Measurements from ENCODE around the gene CNKSR1. TPM values are rescaled to one million over a fixed set of nuclear protein-coding genes. Genes with fewer than 3 reads are reported as not detected.

The CNKSR1 gene
- total RNA-seq, 2 experiments from 2014 or later = 2.5 TPM

- ChIA-PET CTCF (ENCODE audit: unreplicated experiment) (interaction anchor here (0.6 kb wide), 1 partner anchor 174 kb away, joined by 3 read pairs; no protein-coding TSS in a partner anchor), POLR2A (interaction anchor here (0.7 kb wide), 1 partner anchor 15 kb away, joined by 3 read pairs; no protein-coding TSS in a partner anchor)
- H3K4me3 ChIP-seq (ENCODE audit: low read depth, low read length, poor library complexity, severe bottlenecking) = no peak overlapping the region
- no peaks in the 10 kb centered on the region for H3K9me2 ChIP-seq (ENCODE audit: insufficient read depth, low read length)
- no peaks in the 10 kb centered on the region for H3K79me2 ChIP-seq (ENCODE audit: insufficient read depth, low read depth, low read length)
- no peaks in the 10 kb centered on the region for H4K20me1 ChIP-seq (ENCODE audit: insufficient read depth, low read length)
- BruUV-seq (replicated peaks) = no TSS peak
- H3K36me3 ChIP-seq (ENCODE audit: insufficient read depth, low read length) = no peaks in the 10 kb centered on the region
- intact Hi-C loops (cut with micrococcal nuclease; ENCODE audit: unreplicated experiment) = no loop called here
- H3K4me2 ChIP-seq (ENCODE audit: low read length) = no peak overlapping the region
- no peaks in the 10 kb centered on the region for H3K4me1 ChIP-seq (ENCODE audit: insufficient read depth, low read length, poor library complexity, severe bottlenecking)
- H3K9me3 ChIP-seq (ENCODE audit: low read length) = no peaks in the 10 kb centered on the region
- TF ChIP-seq EZH2phosphoT487 (IDR thresholded peaks at IDR 0.05; ENCODE audit: borderline replicate concordance, low read depth, low read length) (no peak), CTCF (conservative IDR thresholded peaks at IDR 0.05; ENCODE audit: low read length) (no peak)
- DNase-seq (ENCODE audit: low spot score) = no peak
- H2AFZ ChIP-seq (ENCODE audit: low read length) = no peak overlapping the region
- no peak overlapping the region for H3K27ac ChIP-seq (ENCODE audit: low read depth, low read length, poor library complexity, severe bottlenecking)
Observed at GRCh38 chr1:26189331-26189730, 12.0 kb downstream of the CNKSR1 start.

GRCh38 chr1:26189751-26190275 is 12.5 kb downstream of the CNKSR1 start:
- Histone ChIP-seq H4K20me1 (ENCODE audit: insufficient read depth, low read length) (no peaks in the 10 kb centered on the region), H3K36me3 (ENCODE audit: insufficient read depth, low read length) (no peaks in the 10 kb centered on the region), H3K9me3 (ENCODE audit: low read length) (no peaks in the 10 kb centered on the region), H3K79me2 (ENCODE audit: insufficient read depth, low read depth, low read length) (no peaks in the 10 kb centered on the region), H3K9me2 (ENCODE audit: insufficient read depth, low read length) (no peaks in the 10 kb centered on the region), H3K27ac (ENCODE audit: low read depth, low read length, poor library complexity, severe bottlenecking) (no peak overlapping the region), H3K4me3 (ENCODE audit: low read depth, low read length, poor library complexity, severe bottlenecking) (no peak overlapping the region), H3K4me2 (ENCODE audit: low read length) (no peak overlapping the region), H3K4me1 (ENCODE audit: insufficient read depth, low read length, poor library complexity, severe bottlenecking) (no peaks in the 10 kb centered on the region), H2AFZ (ENCODE audit: low read length) (no peak overlapping the region)
- intact Hi-C loops (cut with micrococcal nuclease; ENCODE audit: unreplicated experiment) = no loop called here
- CTCF ChIA-PET (ENCODE audit: unreplicated experiment) = interaction anchor here (0.6 kb wide), 1 partner anchor 174 kb away, joined by 3 read pairs; no protein-coding TSS in a partner anchor
- no TSS peak for BruUV-seq (replicated peaks)
- POLR2A ChIA-PET = interaction anchor here (0.7 kb wide), 1 partner anchor 16 kb away, joined by 3 read pairs; no protein-coding TSS in a partner anchor
- no peak for DNase-seq (ENCODE audit: low spot score)
- TF ChIP-seq EZH2phosphoT487 (IDR thresholded peaks at IDR 0.05; ENCODE audit: borderline replicate concordance, low read depth, low read length) (no peak), CTCF (conservative IDR thresholded peaks at IDR 0.05; ENCODE audit: low read length) (peak; percentile 52)

- Histone ChIP-seq H2AFZ (ENCODE audit: low read length) (no peak within 1 kb of the TSS), H3K4me2 (ENCODE audit: low read length) (no peak within 1 kb of the TSS), H4K20me1 (ENCODE audit: insufficient read depth, low read length) (no peaks in the 10 kb centered on the region), H3K36me3 (ENCODE audit: insufficient read depth, low read length) (no peaks in the 10 kb centered on the region), H3K79me2 (ENCODE audit: insufficient read depth, low read depth, low read length) (no peaks in the 10 kb centered on the region), H3K4me1 (ENCODE audit: insufficient read depth, low read length, poor library complexity, severe bottlenecking) (no peaks in the 10 kb centered on the region), H3K4me3 (ENCODE audit: low read depth, low read length, poor library complexity, severe bottlenecking) (no peak within 1 kb of the TSS), H3K9me2 (ENCODE audit: insufficient read depth, low read length) (no peaks in the 10 kb centered on the region), H3K27ac (ENCODE audit: low read depth, low read length, poor library complexity, severe bottlenecking) (no peak within 1 kb of the TSS), H3K9me3 (ENCODE audit: low read length) (no peaks in the 10 kb centered on the region)
- BruUV-seq (replicated peaks) = no TSS peak
- DNase-seq (ENCODE audit: low spot score) = peak; percentile 24
- CTCF ChIA-PET (ENCODE audit: unreplicated experiment) = no interaction called here
- TF ChIP-seq CTCF (conservative IDR thresholded peaks at IDR 0.05; ENCODE audit: low read length) (peak; percentile 36; the same call in 1 of the 2 replicates), EZH2phosphoT487 (IDR thresholded peaks at IDR 0.05; ENCODE audit: borderline replicate concordance, low read depth, low read length) (no peak)
- POLR2A ChIA-PET = no interaction called here
- intact Hi-C loops (cut with micrococcal nuclease; ENCODE audit: unreplicated experiment) = no loop called here
Observed at GRCh38 chr1:26190373-26190987, 13.2 kb downstream of the CNKSR1 start, which contains the start of gene CATSPER4. TSS of gene CATSPER4 (plus strand) at chr1:26190602. CDS start at chr1:26190628, 26 bp downstream.

Data from OCI-LY7 (cell line).